Cardiac septum (tissue), 1 donor: ENCODE data around the gene RUNDC1. TPM values are rescaled to one million over a fixed set of nuclear protein-coding genes. Genes with fewer than 3 reads are reported as not detected.
"Not testable (repeated sequence)": the region's sequence is repeated elsewhere in the genome, so short reads cannot be mapped to it uniquely, and the experiment has no call there.

ENCODE experiments used
- DNase-seq: peaks from one replicate; pipeline ENCODE4 v3.0.0-alpha.2; 2020; ENCODE audit warnings: low spot score
- intact Hi-C: fragments of 100-400 bp; cut with DNase I; formaldehyde crosslinking; loops from one replicate; pipeline ENCODE4 v1.14.0; 2022
- total RNA-seq: library from RNA; stranded (reverse); fragmentation: NEBNext Ultra II Directional; extraction: Animal tissue kit (Norgen Biotek cat#: 25700); gene quantifications from one replicate; pipeline ENCODE4 v1.2.1, GENCODE V29; 2021
- donor health status: DM: no; HTN: no; CAD: no.

RUNDC1 gene
- total RNA-seq, 1 donor from 2014 or later: 14.8 TPM

DNA sequence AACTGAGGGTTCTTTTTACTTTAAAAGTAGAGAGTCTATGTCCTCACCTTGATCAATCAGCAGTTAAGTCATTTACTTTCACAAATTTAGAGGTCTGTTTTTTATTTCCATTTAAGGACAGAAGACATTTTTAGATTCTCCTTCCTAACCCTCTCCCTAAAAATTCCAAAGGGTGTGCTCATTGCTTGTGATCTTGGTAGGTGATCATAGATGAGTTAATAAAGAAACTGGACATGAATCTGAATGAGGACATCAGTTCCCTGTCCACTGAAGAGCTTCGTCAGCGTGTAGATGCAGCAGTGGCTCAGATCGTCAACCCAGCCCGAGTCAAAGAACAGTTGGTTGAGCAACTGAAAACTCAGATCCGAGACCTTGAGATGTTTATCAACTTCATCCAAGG is 8.8 kb downstream of the RUNDC1 start:
- DNase-seq: no peak

DNA sequence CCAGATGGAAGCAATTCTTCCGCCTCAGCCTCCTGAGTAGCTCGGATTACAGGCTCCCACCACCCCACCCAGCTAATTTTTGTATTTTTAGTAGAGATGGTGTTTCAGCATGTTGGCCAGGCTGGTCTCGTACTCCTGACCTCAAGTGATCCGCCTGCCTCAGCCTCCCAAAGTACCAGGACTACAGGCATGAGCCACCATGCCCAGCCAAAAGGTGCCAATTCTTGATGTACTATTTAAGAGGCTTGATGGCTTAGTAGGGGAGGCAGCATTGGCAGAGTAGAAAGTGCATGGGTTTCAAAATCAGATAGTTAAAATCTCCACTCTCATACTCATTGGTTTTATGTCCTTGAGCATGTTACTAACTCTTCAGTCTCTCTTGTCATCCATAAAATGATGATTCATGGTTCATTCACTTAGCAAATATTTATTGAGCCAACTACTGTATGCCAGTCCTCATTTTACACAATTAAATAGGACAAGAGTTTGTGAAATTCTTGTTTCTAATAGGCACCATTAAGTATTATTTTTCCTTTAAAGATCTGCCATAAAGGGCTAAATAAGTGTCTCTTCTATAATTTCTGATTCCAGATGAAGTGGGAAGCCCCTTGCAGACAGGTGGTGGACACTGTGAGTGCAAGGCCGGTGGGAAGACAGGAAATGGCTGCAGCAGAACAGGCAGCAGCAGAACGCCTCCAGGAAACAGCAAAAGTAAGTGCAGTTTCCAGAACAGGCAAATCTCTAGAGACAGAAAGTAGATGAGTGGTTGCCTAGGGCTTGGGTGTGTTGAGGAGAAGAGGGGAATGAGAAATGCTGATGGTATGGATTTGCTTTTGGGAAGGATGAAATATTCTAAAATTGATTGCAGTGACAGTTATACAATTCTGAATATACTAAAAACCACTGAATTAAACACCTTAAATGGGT is 9.6 kb downstream of the RUNDC1 start:
- no peak for DNase-seq
- intact Hi-C loops: loop anchor here (5.0 to 10.0 kb wide), 2 partner anchors 48 to 835 kb away; partner anchors contain the start of gene RAB5C

More for the DNA sequence above, 8.8 kb downstream of the RUNDC1 start:
- intact Hi-C loops: no loop called here

DNA sequence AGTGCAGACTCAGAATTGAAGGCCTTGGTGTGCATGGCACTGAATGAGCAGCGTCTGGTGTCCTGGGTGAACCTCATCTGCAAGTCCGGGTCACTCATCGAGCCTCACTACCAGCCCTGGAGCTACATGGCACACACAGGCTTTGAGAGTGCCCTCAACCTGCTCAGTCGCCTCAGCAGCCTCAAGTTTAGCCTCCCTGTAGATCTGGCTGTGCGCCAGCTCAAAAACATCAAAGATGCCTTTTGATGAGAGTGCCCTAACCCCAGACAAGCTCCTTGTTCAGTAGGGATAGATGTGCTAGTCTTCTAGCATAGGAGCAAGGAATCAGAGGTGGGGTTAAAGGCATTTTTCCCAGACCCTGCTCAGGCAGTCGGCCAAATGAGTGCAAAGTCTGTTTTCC is 11.1 kb downstream of the RUNDC1 start:
- intact Hi-C loops: loop anchor here (5.0 to 10.0 kb wide), 2 partner anchors 49 to 837 kb away; partner anchors contain the start of gene RAB5C
- no peak for DNase-seq

DNA sequence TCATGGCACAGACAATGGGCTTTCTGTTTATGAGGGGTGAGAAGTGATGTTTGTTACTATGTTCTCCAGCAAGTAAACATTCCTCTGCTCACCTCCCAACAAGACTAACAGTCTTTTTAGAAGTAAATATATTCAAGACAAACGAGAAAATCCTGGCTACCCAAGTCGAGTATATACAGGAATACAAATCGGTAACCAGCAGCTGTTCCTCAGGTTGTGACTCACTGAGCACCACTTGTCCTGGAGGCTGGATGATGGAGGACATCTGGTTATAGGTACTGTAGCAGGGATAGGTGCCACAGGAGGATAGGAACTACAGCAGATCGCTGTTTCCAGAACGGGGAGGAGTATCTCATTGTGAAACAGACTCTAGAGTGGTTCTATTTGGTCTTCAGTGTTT is 12.5 kb downstream of the RUNDC1 start:
- intact Hi-C loops: loop anchor here (5.0 to 10.0 kb wide), 2 partner anchors 51 to 838 kb away; partner anchors contain the start of gene RAB5C
- DNase-seq: no peak

DNA sequence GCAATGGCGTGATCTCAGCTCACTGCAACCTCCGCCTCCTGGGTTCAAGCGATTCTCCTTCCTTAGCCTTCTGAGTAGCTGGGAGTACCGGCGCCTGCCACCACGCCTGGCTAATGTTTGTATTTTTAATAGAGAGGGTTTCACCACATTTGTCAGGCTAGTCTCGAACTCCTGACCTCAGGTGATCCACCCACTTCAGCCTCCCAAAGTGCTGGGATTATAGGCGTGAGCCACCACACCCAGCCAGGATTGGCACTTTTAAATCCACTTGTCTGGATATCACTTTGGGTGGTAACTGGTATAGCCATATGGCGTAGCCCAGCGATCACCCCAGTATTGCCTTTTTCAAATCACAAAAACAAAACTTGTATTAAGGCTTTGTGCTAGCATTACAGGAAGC is 13.5 kb downstream of the RUNDC1 start:
- not testable (repeated sequence) for DNase-seq
- intact Hi-C loops: loop anchor here (5.0 to 10.0 kb wide), 2 partner anchors 52 to 839 kb away; partner anchors contain the start of gene RAB5C

DNA sequence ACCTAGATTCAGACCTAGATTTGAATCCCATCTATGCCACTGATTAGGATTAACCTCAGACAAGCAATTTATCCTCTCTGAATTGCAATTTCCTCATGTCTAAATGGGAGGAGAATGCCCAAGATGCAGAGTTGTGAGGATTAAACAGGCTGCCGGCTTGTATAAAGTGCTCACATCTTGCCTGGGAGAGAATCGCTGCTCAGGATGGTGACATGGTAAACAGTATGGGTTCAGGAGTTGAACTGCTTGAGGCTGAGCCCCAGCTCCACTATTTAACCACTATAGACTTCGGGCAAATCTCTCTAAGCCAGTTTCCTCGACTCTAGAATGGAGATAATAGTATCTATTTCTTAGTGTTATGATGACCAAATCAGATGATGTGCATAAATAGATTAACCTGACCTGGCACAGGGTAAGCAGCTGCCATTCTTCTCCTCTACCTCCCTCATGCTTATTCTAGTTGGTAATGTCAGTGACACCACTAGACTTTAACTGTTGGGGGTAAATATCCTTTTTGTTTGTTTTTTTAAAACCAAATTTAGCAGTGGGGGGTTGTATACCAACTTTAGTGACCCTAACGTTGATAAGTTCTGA is 17.1 kb downstream of the RUNDC1 start:
- no peak for DNase-seq
- intact Hi-C loops: loop anchor here (2.0 to 10.0 kb wide), 5 partner anchors 17 to 843 kb away; partner anchors contain the start of genes AARSD1, NBR1, PSME3 and PTGES3L

DNA sequence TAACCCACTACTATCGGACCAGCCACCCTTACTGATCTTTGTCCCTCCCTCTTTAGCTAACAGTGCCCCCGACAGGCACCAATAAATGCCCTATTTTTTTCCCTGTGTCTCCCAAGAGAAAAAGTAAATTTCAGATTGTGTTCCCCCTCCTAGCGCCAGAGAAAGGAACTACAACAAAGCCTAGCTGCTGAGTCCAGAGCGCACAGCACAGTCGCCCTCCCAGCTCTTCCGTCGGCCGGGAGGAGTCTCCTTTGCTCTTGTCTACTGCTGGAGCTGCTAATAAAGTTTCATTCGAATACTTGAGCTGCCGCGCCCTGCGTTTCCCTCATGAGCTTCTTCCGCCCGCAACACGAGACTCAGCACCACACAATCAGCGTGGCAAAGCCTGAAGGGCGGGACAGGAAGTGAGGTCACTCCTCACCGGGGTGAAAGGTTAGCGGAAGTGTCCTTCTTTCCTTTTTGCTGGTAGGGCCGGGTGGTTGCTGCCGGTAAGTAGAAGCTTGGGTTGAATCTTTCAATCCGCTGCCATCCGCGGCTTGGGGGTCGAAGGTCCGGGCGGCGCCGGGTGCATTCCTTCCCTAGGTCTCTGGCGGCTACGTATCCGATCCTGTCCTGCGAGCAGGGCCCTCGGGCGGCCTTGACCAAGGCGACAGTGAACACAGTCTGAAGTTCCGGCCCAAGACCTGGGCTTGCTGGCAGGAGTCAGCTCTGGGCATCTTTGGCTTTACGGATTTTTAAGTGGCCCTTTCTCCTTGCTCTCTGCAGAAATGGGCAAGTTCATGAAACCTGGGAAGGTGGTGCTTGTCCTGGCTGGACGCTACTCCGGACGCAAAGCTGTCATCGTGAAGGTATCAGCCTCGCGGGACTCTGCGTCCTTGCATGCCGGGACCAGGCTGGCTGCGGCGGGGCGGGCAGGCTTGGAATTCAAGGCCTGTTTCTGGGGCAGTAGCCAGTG is 17.9 kb downstream of the RUNDC1 start, which contains the start of gene RPL27:
TSS of gene RPL27 (plus strand) at position 436 of the 955 bp plus-strand sequence. CDS start at position 768, 332 bp downstream.
- intact Hi-C loops: loop anchor here (2.0 to 10.0 kb wide), 5 partner anchors 17 to 843 kb away; partner anchors contain the start of genes AARSD1, NBR1, PSME3 and PTGES3L
- peak; percentile 98 for DNase-seq

DNA sequence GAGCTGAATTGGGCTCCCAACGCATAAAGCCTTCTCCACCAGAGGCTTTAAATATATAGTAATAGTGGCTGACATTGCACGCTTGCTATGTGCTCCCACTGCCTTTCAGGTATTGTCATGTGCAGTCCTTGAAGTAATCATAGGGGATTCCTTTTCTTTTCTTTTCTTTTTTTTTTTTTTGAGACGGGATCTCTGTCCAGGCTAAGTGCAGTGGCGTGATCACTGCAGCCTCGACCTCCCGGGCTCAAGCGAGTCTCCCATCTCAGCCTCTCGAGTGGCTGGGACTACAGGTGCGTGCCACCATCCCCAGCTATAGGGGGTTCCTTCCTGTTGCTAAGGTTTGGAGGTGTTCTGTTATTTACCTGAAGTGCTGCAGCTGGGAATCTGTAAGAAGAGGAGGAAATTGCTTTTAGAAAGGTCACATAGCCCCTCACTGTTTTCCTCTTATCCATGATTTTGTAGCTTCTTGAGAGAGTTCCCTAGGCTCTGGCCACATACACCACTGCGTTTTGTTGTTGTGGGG is 18.7 kb downstream of the RUNDC1 start:
- no peak for DNase-seq
- intact Hi-C loops: loop anchor here (5.0 to 10.0 kb wide), 4 partner anchors 37 to 844 kb away; partner anchors contain the start of genes AARSD1, NBR1, PSME3 and RAB5C

DNA sequence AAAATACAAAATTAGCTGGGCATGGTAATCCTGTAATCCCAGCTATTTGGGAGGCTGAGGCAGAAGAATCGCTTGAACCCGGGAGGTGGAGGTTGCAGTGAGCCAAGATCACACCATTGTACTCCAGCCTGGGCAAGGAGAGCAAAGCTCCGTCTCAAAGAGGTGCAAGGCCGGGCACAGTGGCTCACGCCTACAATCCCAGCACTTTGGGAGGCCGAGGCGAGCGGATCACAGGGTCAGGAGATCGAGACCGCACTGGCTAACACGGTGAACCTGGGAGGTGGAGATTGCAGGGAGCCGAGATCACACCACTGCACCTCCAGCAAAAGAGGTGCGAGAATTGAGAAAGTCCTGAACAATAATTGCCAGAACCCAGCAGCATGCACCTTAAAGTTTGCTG is 20.5 kb downstream of the RUNDC1 start:
- DNase-seq, intact Hi-C loops: not testable (repeated sequence)

DNA sequence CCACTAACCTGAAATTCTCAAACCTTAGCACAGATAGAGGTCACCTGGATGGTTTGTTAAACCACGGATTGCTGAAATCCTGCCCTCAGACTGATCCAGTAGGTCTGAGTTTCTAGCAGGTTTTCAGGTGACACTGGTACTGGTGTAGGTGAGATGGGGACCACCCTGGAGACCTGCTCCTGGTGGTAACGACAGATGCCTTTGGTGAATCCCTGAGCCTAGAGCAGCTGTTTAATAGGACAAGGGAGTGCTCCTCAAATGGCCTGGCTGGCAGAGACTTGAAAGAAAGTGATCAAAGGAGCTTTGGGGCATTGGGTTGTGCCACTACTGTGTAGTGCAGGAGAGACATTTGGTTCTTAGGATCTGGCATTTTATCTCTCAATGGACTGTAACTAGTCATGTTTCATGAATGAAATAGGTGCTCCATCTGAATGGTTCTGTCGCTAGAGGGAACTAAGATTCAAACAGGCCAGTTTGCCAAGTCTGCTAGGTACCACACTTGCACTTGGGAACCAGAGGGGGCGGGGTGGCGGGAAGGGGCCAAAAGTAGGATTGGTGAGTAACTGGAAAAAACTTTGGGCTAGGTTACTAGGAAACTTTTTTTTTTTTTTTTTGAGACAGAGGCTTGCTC is 23.3 kb downstream of the RUNDC1 start:
- no peak for DNase-seq
- intact Hi-C loops: no loop called here

DNA sequence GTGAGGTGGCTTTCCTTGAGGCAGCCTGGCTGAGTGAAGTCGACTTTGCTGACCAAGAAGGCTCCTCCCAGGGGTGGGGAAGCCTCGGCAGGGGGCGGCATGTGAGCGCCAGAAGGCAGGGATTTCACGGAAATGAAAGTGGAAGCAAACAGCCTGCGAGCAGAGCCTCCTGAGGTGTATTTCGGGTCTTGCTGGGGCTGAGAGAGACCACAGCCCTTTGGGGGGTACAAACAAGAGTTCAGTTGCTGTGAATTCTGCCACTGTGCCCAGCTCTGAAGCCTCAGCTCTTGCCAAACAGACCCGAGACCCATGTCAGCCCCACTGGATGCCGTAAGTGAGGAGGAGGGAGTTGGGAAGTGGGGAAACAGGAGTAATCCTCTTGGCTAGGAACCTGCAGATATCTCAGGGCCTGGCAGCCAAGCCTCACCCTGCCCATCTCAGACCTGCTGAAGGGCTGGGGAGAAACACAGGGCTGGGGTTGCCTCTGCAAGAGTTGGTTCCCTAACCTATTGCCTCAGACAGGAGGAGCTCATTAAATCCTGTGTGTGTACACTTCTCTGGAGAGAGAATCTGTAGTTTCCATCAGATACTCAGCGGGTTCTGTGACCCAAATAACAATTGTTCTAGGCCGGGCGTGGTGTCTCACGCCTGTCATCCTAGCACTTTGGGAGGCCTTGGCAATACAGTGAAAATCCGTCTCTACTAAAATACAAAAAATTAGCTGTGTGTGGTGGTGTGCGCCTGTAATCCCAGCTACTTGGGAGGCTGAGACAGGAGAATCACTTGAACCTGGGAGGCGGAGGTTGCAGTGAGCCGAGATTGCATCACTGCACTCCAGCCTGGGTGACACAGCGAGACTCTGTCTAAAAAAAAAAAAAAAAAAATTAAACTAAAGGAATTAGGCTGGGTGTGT is 26.5 kb downstream of the RUNDC1 start, which contains the start of gene IFI35:
TSS of gene IFI35 (plus strand) at position 146 of the 913 bp plus-strand sequence. CDS start at position 310, 164 bp downstream.
- peak; percentile 94 for DNase-seq
- intact Hi-C loops: no loop called here

DNA sequence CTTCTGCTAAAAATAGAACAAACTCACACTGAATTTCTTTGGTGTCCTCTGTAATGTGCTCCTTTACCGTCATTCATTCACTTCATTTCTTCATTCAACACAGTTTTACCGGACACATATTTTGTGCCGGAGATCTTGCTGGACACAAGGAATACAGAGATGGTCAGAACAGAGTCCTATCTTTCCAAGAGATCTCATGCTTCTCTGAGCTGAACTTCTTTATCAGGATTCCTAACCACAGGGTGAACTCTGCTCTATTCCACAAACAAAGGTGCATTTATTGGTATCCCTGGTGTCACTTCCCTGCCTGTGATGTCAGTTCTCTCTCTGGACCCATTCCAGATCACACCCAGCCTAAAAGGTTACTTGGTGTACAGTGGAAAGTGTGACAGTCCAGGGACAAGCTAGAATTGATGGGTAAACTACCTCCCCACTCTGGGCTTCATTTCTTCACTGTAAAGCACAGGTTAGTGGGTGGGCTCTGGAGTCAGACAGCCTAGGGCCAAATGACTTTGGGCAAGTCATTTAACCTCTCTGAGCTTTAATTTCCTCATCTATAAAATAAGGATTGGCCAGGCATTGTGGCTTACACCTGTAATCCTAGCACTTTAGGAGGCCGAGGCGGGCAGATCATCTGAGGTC is 30.4 kb downstream of the RUNDC1 start:
- no peak for DNase-seq
- intact Hi-C loops: no loop called here

DNA sequence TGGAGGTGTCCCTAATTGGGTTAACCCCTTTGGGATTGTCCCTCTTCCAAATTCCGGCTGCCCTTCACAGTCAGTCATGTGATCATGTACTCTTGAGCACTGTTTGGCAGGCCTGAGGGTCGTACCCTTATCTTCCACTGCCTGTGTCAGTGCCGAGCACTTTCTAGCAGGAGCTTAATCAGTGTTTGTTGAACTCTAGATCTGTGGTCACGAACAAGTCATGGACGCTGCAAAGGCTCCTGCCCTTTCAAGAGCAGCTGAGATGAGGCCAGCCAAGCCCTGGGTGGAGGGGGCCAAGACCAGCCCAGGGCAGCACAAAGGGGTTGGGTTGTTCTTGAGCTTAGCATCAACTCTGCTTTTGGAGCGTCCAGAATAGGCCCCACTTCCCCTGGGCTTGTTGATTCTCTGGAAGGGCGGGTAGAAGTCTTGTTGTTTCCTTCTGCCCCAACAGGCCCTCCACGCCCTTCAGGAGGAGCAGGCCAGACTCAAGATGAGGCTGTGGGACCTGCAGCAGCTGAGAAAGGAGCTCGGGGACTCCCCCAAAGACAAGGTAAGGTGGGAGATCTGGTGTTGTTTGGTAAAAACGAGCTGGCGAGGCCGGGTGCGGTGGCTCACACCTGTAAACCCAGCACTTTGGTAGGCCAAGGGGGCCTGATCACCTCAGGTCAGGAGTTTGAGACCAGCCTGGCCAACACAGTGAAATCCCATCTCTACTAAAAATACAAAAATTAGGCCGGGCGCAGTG is 31.5 kb downstream of the RUNDC1 start:
- intact Hi-C loops: no loop called here
- no peak for DNase-seq

DNA sequence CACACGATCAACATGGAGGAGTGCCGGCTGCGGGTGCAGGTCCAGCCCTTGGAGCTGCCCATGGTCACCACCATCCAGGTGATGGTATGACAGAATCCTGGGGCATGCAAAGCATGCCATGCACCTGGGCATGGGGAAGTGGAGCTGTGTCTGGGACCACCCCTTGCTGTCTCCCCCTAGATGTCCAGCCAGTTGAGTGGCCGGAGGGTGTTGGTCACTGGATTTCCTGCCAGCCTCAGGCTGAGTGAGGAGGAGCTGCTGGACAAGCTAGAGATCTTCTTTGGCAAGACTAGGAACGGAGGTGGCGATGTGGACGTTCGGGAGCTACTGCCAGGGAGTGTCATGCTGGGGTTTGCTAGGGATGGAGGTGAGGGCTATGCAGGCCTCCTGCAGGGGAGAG is 32.9 kb downstream of the RUNDC1 start:
- intact Hi-C loops: no loop called here
- no peak for DNase-seq

DNA sequence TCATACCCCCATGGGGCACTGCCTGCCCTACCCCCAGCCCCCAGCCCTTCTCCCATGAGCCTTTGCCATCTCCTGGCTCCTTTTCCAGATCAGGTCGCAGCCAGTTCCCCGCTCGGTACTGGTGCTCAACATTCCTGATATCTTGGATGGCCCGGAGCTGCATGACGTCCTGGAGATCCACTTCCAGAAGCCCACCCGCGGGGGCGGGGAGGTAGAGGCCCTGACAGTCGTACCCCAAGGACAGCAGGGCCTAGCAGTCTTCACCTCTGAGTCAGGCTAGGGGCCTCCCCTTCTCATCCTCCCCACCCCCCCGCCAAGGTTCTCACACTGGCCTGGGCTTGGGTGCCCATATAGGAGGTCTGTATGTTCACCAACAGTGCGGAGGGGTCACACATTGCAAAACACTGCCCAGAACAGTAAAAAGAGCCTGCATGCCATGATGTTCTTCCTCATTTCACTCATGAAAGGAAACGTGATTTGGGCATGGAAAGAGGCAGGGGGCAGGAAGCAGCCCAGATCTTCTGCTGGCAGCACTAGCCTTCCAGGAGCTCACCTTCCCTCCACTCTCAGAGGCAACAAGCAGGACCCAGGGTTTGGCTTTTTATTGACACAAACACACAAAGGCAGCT is 33.8 kb downstream of the RUNDC1 start:
- intact Hi-C loops: no loop called here

More for the DNA sequence above, 33.8 kb downstream of the RUNDC1 start:
- DNase-seq: no peak
